ENCODE measurements around the gene GIPR.
A peak's percentile ranks its signal among the peaks of the same experiment; 100 is the strongest.
"Not testable (repeated sequence)": the region's sequence is repeated elsewhere in the genome, so short reads cannot be mapped to it uniquely, and the experiment has no call there.

GIPR gene, protein sequence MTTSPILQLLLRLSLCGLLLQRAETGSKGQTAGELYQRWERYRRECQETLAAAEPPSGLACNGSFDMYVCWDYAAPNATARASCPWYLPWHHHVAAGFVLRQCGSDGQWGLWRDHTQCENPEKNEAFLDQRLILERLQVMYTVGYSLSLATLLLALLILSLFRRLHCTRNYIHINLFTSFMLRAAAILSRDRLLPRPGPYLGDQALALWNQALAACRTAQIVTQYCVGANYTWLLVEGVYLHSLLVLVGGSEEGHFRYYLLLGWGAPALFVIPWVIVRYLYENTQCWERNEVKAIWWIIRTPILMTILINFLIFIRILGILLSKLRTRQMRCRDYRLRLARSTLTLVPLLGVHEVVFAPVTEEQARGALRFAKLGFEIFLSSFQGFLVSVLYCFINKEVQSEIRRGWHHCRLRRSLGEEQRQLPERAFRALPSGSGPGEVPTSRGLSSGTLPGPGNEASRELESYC

DNA sequence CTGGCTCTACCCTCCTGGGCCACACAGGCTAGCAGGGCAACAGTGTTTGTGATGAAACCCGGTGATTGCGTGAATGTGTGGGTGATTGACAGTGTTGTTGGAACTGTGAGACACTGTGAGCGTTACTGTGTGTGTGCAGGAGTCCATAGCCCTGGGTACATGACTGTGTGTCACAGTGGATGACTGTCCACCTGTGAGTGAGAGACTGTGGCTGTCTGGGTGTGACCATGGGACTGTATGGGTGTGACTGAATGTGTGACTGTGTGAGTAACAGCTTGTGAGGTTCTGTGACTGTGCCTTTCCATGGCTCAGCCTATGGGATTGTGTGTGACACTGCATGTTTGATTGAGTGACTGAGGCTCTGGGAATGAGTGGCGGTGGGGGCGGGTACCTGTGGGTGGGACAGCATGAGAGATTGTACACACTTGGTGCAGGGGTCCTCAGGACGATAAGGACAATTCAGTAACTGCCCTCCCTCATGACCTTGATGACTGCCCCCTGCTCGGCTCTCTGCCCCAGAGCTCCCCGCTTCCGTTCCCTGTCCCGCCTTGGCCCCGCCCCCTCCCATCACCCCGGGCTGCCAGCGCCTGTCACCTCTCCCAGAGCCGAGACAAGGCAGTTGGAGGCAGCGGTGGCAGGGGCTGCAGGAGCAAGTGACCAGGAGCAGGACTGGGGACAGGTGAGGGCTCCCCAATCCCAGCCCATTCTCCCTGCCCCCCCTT lies at the start of gene GIPR:
Gene GIPR, plus strand, starts transcription at position 602 of the 722 bp plus-strand sequence. CDS start 1,300 bp downstream, outside the sequence.
- H3K4me3 ChIP-seq (replicated peaks; ENCODE audit: low read depth, low read length), result peak within 1 kb of the TSS; percentile 21
- TF ChIP-seq, protein P1, sequence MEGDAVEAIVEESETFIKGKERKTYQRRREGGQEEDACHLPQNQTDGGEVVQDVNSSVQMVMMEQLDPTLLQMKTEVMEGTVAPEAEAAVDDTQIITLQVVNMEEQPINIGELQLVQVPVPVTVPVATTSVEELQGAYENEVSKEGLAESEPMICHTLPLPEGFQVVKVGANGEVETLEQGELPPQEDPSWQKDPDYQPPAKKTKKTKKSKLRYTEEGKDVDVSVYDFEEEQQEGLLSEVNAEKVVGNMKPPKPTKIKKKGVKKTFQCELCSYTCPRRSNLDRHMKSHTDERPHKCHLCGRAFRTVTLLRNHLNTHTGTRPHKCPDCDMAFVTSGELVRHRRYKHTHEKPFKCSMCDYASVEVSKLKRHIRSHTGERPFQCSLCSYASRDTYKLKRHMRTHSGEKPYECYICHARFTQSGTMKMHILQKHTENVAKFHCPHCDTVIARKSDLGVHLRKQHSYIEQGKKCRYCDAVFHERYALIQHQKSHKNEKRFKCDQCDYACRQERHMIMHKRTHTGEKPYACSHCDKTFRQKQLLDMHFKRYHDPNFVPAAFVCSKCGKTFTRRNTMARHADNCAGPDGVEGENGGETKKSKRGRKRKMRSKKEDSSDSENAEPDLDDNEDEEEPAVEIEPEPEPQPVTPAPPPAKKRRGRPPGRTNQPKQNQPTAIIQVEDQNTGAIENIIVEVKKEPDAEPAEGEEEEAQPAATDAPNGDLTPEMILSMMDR (IDR thresholded peaks at IDR 0.05; ENCODE audit: low read length, missing control alignments), result no peak
- DNase-seq (ENCODE audit: low read depth), result no peak

DNA sequence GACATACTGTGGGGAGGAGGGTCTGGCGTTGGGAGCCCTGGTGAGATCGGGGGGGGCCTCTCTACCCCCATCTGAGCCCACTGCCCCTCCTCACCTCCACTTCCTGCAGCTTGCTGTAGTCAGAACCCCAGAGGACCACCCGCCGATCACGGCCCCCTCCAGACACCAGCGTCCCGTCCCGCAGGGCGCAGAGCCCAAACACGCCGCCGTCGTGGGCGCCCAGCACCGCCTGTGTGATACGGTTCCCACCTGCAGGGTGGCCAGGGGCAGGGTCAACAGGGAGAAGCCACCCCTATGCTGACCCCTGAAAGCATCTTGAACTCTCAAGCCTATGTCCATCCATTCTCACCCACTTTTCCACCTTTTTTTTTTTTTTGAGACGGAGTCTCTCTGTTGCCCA lies 46.6 kb upstream of the GIPR start:
- DNase-seq (ENCODE audit: low read depth), result no peak
- no peak overlapping the region for H3K4me3 ChIP-seq (replicated peaks; ENCODE audit: low read depth, low read length)
- TF ChIP-seq, protein P1 (IDR thresholded peaks at IDR 0.05; ENCODE audit: low read length, missing control alignments), result no peak

DNA sequence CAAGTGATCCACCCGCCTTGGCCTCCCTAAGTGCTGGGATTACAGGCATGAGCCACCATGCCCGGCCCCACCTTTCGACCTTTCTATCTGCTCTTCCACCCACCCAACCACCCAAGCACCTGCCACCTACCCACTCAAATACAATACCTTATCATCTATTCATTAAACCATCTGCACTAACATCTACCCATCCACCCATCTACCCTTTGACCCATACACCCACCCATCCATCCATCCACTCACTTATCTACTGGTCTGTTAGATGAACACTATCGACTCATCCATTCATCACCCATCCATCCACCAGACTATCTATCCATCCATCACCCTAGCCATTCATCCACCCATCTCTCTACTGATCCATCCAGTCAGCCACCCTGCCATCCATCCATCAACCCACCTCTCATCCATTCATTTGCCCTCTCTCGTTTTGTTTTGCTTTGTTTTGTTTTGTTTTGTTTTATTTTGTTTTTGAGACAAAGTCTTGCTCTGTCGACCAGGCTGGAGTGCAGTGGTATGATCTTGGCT lies 46.0 kb upstream of the GIPR start:
- TF ChIP-seq, protein P1 (IDR thresholded peaks at IDR 0.05; ENCODE audit: low read length, missing control alignments), result no peak
- no peak for DNase-seq (ENCODE audit: low read depth)
- H3K4me3 ChIP-seq (replicated peaks; ENCODE audit: low read depth, low read length), result no peak overlapping the region

DNA sequence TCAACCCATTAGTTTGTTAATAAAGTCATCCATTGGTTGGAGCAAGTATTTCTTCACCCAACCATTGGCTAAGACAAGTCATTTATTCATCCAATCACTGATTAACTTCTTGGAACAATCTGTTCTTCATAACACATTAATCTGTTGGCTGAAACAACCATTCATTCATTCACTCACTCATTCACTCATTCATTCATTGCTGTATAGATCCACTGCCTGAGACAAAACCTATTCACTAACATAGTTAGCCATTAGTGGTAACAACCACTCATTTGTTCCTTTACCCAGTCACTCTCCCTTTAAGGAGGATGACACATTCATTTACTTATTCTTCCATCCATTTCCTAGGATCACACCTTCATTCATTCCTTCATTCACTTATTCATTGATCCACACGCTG lies 44.0 kb upstream of the GIPR start:
- TF ChIP-seq, protein P1 (IDR thresholded peaks at IDR 0.05; ENCODE audit: low read length, missing control alignments), result no peak
- H3K4me3 ChIP-seq (replicated peaks; ENCODE audit: low read depth, low read length), result no peak overlapping the region
- DNase-seq (ENCODE audit: low read depth), result no peak

DNA sequence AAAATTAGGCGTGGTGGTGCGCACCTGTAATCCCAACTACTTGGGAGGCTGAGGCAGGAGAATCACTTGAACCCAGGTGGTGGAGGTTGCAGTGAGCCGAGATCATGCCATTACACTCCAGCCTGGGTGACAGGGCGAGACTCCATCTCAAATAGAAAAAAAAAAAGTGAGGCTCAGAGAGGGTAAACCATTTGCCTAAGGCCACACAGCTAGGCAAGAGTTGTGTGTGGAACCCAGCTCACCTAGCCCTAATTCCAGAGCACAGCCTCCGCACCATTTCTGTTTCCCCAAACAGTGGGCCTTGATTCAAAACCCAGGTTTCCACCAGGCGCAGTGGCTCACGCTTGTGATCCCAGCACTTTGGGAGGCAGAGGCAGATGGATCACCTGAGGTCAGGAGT lies 39.8 kb upstream of the GIPR start:
- H3K4me3 ChIP-seq (replicated peaks; ENCODE audit: low read depth, low read length); DNase-seq (ENCODE audit: low read depth): not testable (repeated sequence)

DNA sequence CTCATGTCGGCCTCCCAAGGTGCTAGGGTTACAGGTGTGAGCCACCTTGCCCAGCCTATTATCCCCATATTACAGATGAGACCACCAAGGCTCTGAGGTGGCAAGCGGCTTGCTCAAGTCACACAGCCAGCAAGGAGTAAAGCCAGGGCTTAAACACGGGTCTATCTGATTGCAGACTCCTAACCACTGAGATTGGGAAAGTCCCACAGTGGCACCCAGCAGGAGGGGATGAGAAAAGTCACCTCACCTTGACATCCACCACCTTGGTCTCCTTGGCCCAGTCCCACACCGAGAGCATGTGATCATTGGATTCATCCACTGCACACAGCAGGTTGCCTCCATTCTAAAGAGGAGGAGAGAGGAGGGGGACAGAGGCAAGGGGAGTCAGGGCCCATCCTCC lies 38.3 kb upstream of the GIPR start:
- DNase-seq (ENCODE audit: low read depth), result no peak
- no peak overlapping the region for H3K4me3 ChIP-seq (replicated peaks; ENCODE audit: low read depth, low read length)
- TF ChIP-seq, protein P1 (IDR thresholded peaks at IDR 0.05; ENCODE audit: low read length, missing control alignments), result no peak

DNA sequence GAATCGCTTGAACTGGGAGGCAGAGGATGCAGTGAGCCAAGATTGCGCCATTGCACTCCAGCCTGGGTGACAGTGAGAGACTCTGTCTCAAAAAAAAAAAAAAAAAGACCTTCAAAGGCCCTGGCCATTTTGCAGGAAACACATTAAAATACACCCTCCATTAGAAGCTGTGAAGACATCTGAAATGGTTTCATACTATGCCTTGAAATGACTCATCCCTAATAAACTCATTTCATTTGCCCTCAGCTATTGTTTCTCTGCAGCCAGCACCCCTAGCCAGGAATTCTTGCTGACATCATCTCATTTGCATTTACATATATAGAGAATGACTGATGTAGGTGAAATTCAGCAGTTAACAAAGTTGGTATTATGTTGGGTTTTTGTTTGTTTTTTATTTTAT lies 37.6 kb upstream of the GIPR start:
- TF ChIP-seq, protein P1 (IDR thresholded peaks at IDR 0.05; ENCODE audit: low read length, missing control alignments), result no peak
- DNase-seq (ENCODE audit: low read depth), result peak; percentile 93

More for the DNA sequence above, 37.6 kb upstream of the GIPR start:
- H3K4me3 ChIP-seq (replicated peaks; ENCODE audit: low read depth, low read length), result no peak overlapping the region
